Measurements from ENCODE around the gene CCDC150. TPM values are rescaled to one million over a fixed set of nuclear protein-coding genes. Genes with fewer than 3 reads are reported as not detected.

CCDC150 gene
- total and polyA plus RNA-seq, 12 donors: 0.12 to 3.8 (median 1.9) TPM

DNA sequence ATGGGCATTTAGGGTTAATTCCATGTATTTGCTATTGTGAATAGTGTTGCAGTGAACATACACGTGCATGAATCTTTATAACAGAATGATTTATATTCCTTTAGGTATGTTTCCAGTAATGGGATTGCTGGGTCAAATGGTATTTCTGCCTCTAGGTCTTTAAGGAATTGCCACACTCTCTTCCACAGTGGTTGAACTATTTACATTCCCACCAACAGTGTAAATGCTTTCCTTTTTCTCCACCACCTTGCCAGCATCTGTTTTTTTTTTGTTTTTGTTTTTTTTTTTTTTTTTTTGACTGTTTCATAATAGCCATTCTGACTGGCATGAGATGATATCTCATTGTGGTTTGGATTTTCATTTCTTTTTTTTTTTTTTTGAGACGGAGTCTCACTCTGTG lies 97.5 kb downstream of the CCDC150 start:
- DNase-seq (no peak), ATAC-seq (no peak)
- WGBS, 2 donors: 87 to 90% methylated on average over 2 of the region's 2 CpGs
- intact Hi-C loops (cut with DNase I): no loop called here
- H3K36me3 ChIP-seq: no peaks in the 10 kb centered on the region
- TF ChIP-seq, protein P1, sequence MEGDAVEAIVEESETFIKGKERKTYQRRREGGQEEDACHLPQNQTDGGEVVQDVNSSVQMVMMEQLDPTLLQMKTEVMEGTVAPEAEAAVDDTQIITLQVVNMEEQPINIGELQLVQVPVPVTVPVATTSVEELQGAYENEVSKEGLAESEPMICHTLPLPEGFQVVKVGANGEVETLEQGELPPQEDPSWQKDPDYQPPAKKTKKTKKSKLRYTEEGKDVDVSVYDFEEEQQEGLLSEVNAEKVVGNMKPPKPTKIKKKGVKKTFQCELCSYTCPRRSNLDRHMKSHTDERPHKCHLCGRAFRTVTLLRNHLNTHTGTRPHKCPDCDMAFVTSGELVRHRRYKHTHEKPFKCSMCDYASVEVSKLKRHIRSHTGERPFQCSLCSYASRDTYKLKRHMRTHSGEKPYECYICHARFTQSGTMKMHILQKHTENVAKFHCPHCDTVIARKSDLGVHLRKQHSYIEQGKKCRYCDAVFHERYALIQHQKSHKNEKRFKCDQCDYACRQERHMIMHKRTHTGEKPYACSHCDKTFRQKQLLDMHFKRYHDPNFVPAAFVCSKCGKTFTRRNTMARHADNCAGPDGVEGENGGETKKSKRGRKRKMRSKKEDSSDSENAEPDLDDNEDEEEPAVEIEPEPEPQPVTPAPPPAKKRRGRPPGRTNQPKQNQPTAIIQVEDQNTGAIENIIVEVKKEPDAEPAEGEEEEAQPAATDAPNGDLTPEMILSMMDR (IDR thresholded peaks at IDR 0.05): no peak
- H3K4me1 ChIP-seq: no peaks in the 10 kb centered on the region
- no peak overlapping the region for H3K27ac ChIP-seq
- H3K4me3 ChIP-seq: no peak overlapping the region
- H3K9me3 ChIP-seq: peaks cover 0 to 33% (median 0%) of the 10 kb centered on the region in 11 donors
- no peaks in the 10 kb centered on the region for H3K27me3 ChIP-seq

DNA sequence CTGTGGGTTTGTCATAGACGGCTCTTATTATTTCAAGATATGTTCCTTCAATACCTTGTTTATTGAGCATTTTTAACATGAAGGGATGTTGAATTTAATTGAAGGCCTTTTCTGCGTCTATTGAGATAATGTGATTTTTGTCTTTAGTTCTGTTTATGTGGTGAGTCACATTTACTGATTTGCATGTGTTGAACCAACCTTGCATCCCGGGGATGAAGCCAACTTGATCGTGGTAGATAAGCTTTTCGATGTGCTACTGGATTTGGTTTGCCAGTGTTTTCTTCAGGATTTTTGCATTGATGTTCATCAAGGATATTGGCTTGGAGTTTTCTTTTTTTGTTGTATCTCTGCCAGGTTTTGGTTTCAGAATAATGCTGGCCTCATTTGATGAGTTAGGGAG lies 99.5 kb downstream of the CCDC150 start:
- H3K9me3 ChIP-seq: peaks cover 0 to 33% (median 0%) of the 10 kb centered on the region in 11 donors
- H3K27me3 ChIP-seq: no peaks in the 10 kb centered on the region
- TF ChIP-seq, protein P1 (IDR thresholded peaks at IDR 0.05): no peak
- ATAC-seq (no peak), DNase-seq (no peak)
- WGBS, 2 donors: 94 to 96% methylated on average over 5 of the region's 5 CpGs
- no peaks in the 10 kb centered on the region for H3K36me3 ChIP-seq
- no peak overlapping the region for H3K27ac ChIP-seq
- H3K4me1 ChIP-seq: no peaks in the 10 kb centered on the region
- H3K4me3 ChIP-seq: no peak overlapping the region
- intact Hi-C loops (cut with DNase I): no loop called here

DNA sequence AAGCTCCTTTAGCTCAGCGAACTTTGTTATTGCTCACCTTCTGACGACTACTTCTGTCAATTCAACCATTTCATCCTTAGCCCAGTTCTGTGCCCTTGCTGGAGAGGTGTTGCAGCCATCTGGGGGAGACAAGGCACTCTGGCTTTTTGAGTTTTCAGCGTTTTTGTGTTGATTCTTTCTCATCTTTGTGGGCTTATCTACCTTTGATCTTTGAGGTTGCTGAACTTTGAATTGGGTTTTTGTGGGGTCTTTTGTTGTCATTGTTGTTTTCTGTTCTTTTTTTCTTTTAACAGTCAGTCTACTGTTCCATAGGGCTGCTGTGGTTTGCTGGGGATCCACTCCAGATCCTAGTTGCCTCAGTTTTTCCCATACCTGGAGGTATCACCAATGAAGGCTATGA lies 102.7 kb downstream of the CCDC150 start:
- H3K9me3 ChIP-seq: peaks cover 0 to 22% (median 0%) of the 10 kb centered on the region in 11 donors
- no peaks in the 10 kb centered on the region for H3K36me3 ChIP-seq
- no peaks in the 10 kb centered on the region for H3K4me1 ChIP-seq
- WGBS, 2 donors: 88 to 92% methylated on average over 3 of the region's 3 CpGs
- TF ChIP-seq, protein P1 (IDR thresholded peaks at IDR 0.05): no peak
- no peaks in the 10 kb centered on the region for H3K27me3 ChIP-seq
- intact Hi-C loops (cut with DNase I): loop anchor here in 1 of 10 donors (2.0 kb wide), 1 partner anchor 333 kb away; no protein-coding TSS in a partner anchor
- H3K4me3 ChIP-seq: no peak overlapping the region
- H3K27ac ChIP-seq: no peak overlapping the region
- ATAC-seq: no peak
- DNase-seq: no peak

DNA sequence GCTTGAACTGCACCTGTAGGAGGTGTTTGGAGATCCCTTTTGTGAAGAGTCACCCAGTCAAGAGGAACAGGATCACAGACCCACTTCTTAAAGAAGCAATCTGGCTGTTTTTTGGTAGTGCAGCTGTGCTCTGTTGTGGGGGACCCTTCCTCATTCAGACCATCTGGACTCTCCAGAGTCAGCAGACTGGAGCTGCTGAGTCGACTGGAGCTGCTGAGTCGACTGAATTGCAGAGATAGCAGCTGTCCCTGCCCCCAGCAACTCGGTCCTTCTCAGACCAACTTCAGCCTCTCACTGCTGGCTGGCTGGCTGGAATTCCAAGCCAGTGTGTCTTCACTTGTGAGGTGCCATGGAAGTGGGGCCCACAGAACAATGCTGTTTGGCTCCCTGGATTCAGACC lies 103.2 kb downstream of the CCDC150 start:
- Histone ChIP-seq H3K27ac (no peak overlapping the region), H3K27me3 (no peaks in the 10 kb centered on the region), H3K4me1 (no peaks in the 10 kb centered on the region), H3K36me3 (no peaks in the 10 kb centered on the region), H3K4me3 (no peak overlapping the region), H3K9me3 (peaks cover 0 to 20% (median 0%) of the 10 kb centered on the region in 11 donors)
- no peak for DNase-seq
- TF ChIP-seq, protein P1 (IDR thresholded peaks at IDR 0.05): no peak
- no peak for ATAC-seq
- WGBS, 2 donors: 25 to 47% methylated on average over 3 of the region's 3 CpGs
- intact Hi-C loops (cut with DNase I): loop anchor here in 1 of 10 donors (2.0 kb wide), 1 partner anchor 334 kb away; no protein-coding TSS in a partner anchor

Measured in heart right ventricle (tissue), 16 donors.